GM12873 (cell line): ENCODE measurements around the gene SLC25A11.

ENCODE experiments used
- TF ChIP-seq, protein P1 (sequence below): IDR thresholded peaks from 2 replicates; pipeline ENCODE4 v1.5.1; 2012; ENCODE audit warnings: low read depth, mild to moderate bottlenecking, moderate library complexity, low read length, control low read depth; ENCODE audit not compliant: insufficient read depth; ENCODE audit errors: missing control alignments

SLC25A11 gene

GRCh38 chr17:4941319-4941610 is 1.4 kb upstream of the SLC25A11 start:
- TF ChIP-seq, protein P1, sequence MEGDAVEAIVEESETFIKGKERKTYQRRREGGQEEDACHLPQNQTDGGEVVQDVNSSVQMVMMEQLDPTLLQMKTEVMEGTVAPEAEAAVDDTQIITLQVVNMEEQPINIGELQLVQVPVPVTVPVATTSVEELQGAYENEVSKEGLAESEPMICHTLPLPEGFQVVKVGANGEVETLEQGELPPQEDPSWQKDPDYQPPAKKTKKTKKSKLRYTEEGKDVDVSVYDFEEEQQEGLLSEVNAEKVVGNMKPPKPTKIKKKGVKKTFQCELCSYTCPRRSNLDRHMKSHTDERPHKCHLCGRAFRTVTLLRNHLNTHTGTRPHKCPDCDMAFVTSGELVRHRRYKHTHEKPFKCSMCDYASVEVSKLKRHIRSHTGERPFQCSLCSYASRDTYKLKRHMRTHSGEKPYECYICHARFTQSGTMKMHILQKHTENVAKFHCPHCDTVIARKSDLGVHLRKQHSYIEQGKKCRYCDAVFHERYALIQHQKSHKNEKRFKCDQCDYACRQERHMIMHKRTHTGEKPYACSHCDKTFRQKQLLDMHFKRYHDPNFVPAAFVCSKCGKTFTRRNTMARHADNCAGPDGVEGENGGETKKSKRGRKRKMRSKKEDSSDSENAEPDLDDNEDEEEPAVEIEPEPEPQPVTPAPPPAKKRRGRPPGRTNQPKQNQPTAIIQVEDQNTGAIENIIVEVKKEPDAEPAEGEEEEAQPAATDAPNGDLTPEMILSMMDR: no peak

- TF ChIP-seq, protein P1: no peak
These were observed 891 bp upstream of the SLC25A11 start for GRCh38 chr17:4940555-4941318.

DNA sequence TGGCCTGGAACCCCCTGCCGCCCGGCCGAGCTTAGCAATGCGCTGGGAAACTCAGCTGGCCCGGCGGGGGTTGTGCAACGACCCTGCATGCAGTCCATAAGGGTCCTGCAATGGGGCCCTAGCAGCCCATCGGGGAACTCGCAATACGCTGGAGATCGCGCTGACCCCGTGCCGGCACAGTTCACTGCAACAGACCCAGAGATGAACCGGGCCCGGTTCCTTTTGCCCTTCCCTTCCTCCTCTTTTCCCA is 375 bp downstream of the SLC25A11 start:
- TF ChIP-seq, protein P1: no peak

DNA sequence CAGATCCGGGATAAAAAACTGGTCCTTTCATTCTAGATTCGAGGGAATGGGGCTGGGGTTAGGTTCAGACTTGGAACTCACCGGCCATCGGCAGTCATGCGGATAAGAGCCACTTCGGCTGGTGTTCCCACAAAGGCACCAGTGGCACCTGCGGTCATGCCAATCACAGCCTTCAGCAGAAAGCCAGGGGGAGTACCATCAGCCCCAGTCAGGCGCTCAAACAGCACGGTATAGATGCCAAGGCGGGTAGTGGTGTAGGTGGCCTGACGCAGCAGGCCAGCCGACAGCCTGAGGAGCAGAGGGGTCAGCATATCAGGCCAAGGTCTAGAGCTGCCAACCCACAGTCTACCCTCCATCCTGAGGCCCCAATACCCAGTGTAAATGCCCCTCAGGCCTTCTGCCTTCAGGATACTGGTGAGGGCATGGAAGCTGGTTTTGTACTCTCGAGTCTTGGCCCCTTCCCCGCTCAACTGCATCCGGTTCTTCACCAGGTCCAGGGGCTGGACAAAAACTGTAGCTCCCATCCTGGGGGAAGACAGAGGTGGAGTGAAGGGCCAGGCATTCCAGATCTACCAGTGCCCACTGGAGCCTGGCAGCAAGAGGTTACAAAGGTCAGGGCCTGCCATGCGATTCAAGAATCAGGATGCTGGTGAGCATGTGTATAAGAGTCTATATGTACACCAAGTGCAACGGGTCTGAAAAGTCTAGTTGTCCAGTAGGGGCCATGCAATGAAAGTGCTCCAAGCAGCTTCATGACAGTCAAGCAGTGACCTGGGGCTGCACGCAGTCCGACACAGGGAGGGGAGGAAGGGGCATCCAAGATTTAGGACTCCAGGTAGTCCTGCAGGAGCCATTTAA is 929 bp downstream of the SLC25A11 start:
- TF ChIP-seq, protein P1: no peak

DNA sequence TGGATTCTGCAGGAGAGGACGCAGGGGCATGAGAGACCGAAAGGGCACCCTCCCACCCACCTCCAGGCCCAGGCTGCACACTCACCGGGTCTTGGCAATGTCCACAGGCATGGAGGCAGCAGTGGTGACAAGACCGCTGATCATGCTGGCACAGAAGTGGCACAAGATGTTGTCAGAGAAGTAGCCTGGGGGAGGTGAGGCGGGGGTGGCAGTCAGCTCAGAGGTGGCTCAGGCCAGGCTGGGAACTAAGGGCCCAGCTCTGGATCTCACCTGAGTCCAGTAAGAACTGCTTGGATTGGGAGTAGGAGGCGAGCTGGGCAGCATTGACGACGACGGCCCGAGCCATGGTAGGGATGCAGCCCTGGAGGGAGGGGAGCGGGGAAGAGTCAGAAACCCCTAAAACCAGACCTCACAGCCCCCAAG is 1.8 kb downstream of the SLC25A11 start:
- TF ChIP-seq, protein P1: no peak

DNA sequence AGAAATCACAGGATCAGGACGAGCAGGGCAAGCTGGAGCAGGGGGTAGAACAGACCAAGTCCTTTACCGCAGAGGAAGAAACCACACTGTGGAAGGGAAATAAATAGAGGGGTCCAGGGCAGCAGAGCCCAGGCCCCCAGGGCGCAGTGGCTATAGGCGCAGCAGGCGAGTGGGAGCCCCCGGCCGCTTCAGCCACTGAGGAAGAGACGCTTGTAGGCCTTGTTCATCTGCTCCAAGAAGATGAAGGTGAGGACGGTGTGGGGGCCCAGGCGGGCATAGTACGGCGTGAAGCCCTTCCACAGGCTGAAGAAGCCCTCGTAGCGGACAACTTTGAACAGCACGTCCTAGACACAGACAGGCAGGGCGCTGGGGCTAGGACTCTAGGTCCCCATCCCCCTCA is 2.3 kb downstream of the SLC25A11 start:
- TF ChIP-seq, protein P1: no peak

DNA sequence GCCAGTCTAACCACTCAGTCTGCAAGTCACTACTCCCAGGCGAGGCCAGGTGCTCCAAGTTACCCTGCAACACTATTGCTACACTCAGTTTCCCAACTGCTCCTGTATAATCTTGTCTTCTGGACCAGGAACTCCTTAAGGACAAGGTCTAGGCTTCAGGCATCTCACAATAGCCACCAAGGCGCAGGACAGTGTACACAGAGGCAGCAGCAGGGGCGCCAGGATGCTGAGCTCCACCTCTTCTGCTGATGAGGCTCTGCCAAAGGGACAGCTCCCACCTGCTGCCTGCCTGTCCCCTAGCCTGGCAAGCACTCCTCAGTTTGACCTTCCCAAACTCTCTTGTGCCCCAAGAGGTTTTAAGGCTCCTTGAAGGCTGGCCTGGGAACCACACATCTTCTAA is 3.4 kb downstream of the SLC25A11 start:
- TF ChIP-seq, protein P1: no peak
